ENCODE measurements around the gene CUX1. TPM values are rescaled to one million over a fixed set of nuclear protein-coding genes. Genes with fewer than 3 reads are reported as not detected.

The CUX1 gene
- total RNA-seq, 2 donors from 2014 or later: 42.0 to 47.5 TPM

- DNase-seq: no peak
Measured at GRCh38 chr7:101959342-101959741, 141.9 kb downstream of the CUX1 start.

GRCh38 chr7:101959829-101960228, 142.4 kb downstream of the CUX1 start:
- Histone ChIP-seq H3K9me3 (no peaks in the 10 kb centered on the region), H3K4me1 (no peaks in the 10 kb centered on the region), H3K4me3 (no peak overlapping the region), H3K27ac (no peak overlapping the region), H3K36me3 (replicated peaks in 1 of 2; ENCODE audit: insufficient read depth in 1 of 2, low read depth in 2 of 2) (no peaks in the 10 kb centered on the region), H3K27me3 (no peaks in the 10 kb centered on the region)
- DNase-seq: no peak
- ATAC-seq: no peak
- intact Hi-C loops (cut with DNase I): no loop called here
- WGBS, 2 donors: 96 to 97% methylated on average over 17 of the region's 17 CpGs
- no peak for TF ChIP-seq CTCF (IDR thresholded peaks at IDR 0.05)
- TF ChIP-seq POLR2A (IDR thresholded peaks at IDR 0.05): no peak

More at GRCh38 chr7:101959342-101959741, 141.9 kb downstream of the CUX1 start:
- Histone ChIP-seq H3K27me3 (no peaks in the 10 kb centered on the region), H3K9me3 (no peaks in the 10 kb centered on the region), H3K27ac (no peak overlapping the region), H3K36me3 (replicated peaks in 1 of 2; ENCODE audit: insufficient read depth in 1 of 2, low read depth in 2 of 2) (no peaks in the 10 kb centered on the region), H3K4me1 (no peaks in the 10 kb centered on the region), H3K4me3 (no peak overlapping the region)
- 90 to 97% methylated on average over 9 of the region's 9 CpGs for WGBS, 2 donors
- no peak for ATAC-seq
- no peak for TF ChIP-seq CTCF (IDR thresholded peaks at IDR 0.05)
- intact Hi-C loops (cut with DNase I): no loop called here

GRCh38 chr7:101960323-101960722, 142.9 kb downstream of the CUX1 start:
- 95 to 96% methylated on average over 4 of the region's 4 CpGs for WGBS, 2 donors
- ATAC-seq: no peak

GRCh38 chr7:101960985-101961708, 143.7 kb downstream of the CUX1 start:
- H3K27ac ChIP-seq: no peak overlapping the region
- WGBS, 2 donors: 55 to 61% methylated on average over 8 to 9 of the region's 9 CpGs

More at GRCh38 chr7:101960323-101960722, 142.9 kb downstream of the CUX1 start:
- Histone ChIP-seq H3K27me3 (no peaks in the 10 kb centered on the region), H3K27ac (no peak overlapping the region), H3K4me3 (no peak overlapping the region), H3K4me1 (no peaks in the 10 kb centered on the region), H3K9me3 (no peaks in the 10 kb centered on the region), H3K36me3 (replicated peaks in 1 of 2; ENCODE audit: insufficient read depth in 1 of 2, low read depth in 2 of 2) (no peaks in the 10 kb centered on the region)
- intact Hi-C loops (cut with DNase I): no loop called here
- TF ChIP-seq POLR2A (IDR thresholded peaks at IDR 0.05) (no peak), CTCF (IDR thresholded peaks at IDR 0.05) (no peak)
- DNase-seq: no peak

More at GRCh38 chr7:101960985-101961708, 143.7 kb downstream of the CUX1 start:
- Histone ChIP-seq H3K4me3 (no peak overlapping the region), H3K9me3 (no peaks in the 10 kb centered on the region), H3K27me3 (no peaks in the 10 kb centered on the region), H3K36me3 (replicated peaks in 1 of 2; ENCODE audit: insufficient read depth in 1 of 2, low read depth in 2 of 2) (no peaks in the 10 kb centered on the region), H3K4me1 (no peaks in the 10 kb centered on the region)
- no peak for ATAC-seq
- intact Hi-C loops (cut with DNase I): no loop called here
- TF ChIP-seq CTCF (IDR thresholded peaks at IDR 0.05) (no peak), POLR2A (IDR thresholded peaks at IDR 0.05) (no peak)
- DNase-seq: no peak

Measured in body of pancreas (tissue), 4 donors.